DMS 273 (cell line): ENCODE data around the gene GGA2.
A peak's percentile ranks its signal among the peaks of the same experiment; 100 is the strongest.
"Not testable (repeated sequence)": the region's sequence is repeated elsewhere in the genome, so short reads cannot be mapped to it uniquely, and the experiment has no call there.

ENCODE experiments used
- DNase-seq: peaks from one replicate; lab custom pipeline; 2025; ENCODE audit not compliant: unreplicated experiment; lab: John Stamatoyannopoulos, UW

Gene GGA2

DNA sequence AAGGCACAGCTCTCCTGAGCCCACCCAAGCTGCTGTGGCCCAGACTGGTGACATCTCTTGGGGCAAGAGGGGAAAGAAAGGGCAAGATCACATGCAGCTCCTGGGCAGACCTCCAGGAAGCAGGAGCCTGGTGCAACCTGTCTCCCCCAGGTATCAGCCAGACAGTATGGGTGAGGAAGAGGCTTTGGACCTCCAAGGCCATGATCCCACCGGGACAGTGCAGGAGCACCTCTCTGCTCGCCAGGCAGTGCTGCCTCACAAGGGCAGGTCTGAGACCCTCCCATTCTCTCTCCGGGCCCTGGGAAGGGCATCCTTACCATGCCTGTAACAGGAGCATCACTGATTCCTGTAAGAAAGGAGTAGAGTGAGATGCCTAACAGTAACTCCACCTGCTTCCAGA, 31.7 kb downstream of the GGA2 start:
- no peak for DNase-seq

DNA sequence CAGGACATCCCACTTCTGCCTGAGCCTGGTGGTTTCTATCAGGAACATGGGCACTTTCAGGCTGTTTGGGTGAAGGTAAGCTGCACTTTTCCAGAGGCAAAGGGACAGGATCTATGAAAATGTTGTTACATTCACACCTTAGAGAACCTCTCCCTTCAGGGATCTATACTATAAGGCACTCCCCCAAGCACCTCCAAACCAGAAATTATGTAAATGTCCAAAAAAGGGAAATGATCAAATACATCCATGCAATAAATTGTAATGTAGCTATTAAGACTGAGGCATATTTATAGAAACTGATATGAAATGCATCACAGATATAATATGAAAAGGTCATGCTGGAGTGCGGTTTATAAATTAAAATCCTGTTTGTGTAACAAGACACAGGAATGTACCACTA, 34.0 kb downstream of the GGA2 start:
- DNase-seq = no peak

DNA sequence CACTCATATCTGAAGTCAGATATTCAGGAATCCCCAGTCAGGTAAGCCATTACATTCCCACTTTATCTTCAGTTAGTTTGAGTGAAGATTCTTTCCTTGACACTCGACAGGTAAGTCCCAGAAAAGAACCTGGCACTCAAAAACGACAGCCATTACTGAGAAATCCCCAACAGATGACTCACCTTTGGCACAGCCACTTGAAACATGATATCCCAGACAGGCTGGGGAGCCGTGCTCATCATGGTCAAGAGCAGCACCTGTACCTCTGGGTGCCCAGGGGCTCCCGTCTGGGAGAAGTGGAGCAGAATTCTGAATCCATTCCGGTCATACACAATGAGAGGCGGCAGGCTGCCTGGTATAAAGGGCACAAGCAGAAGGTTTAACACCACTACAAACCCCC, 40.5 kb downstream of the GGA2 start:
- peak; percentile 50 for DNase-seq

GRCh38 chr16:23466162-23466885, 44.0 kb downstream of the GGA2 start:
- DNase-seq = no peak

DNA sequence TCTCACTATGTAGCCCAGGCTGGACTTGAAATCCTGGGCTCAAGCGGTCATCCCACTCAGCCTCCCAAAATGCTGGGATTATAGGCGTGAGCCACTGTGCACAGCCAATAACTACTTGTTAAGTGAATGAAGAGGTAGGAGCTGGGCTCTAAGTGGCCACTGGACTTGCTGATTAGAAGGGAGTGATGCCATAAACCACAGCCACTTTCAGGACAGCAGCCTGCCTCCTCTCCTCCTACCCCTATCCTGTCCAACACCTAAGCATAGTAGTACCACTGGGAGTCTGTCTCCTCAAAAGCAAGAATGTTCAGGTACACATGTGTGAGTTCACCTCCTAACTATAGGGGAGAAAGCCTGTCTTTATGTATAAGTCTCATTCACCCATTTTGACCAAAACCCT, 45.1 kb downstream of the GGA2 start:
- DNase-seq = no peak

GRCh38 chr16:23464196-23464595, 46.1 kb downstream of the GGA2 start:
- no peak for DNase-seq

GRCh38 chr16:23462994-23463393, 47.3 kb downstream of the GGA2 start:
- peak; percentile 82 for DNase-seq

DNA sequence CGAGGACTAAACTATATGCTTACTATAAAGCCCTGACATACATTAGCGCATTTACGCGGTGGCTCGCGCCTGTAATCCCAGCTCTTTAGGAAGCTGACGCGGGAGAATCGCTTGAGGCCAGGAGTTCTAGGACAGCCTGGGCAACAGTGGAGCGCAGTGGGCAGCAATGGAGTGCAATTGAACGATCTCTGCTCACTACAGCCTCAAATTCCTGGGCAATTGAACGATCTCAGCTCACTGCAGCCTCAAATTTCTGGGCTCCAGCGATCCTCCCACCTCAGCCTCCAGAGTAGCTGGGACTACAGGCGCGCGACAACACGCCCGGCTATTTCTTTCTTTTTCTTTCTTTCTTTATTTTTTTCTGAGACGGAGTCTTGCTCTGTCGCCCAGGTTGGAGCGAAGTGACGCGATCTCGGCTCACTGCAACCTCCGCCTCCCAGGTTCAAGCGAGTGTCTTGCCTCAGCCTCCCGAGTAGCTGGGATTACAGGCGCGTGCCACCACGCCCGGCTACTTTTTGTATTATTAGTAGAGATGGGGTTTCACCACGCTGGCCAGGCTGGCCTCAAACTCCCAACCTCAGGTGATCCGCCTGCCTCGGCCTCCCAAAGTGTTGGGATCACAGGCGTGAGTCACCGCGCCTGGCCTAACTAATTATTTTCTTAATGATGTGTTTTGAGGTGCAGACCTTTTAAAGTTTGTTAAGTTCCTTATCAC, 56.8 kb downstream of the GGA2 start:
- no peak for DNase-seq

- peak; percentile 94 for DNase-seq
Observed at GRCh38 chr16:23452572-23453337, 57.5 kb downstream of the GGA2 start, which contains the start of gene COG7. TSS of gene COG7 (minus strand) at chr16:23453189. CDS start at chr16:23452994, 195 bp downstream.

DNA sequence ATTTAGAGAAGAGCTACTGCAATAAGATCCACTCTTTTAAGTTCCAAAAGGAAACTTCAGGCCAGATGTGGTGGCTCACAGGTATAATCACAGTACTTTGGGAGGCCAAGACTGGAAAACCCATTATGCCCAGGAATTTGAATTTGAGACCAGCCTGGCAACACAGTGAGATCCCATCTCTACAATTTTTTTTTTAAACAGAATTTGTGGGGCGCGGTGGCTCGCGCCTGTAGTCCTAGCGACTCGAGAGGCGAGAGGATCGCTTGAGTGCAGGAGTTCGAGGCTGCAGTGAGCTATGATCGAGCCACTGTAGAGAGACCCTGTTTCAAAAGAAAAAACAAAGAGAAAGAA, 58.1 kb downstream of the GGA2 start:
- DNase-seq = peak; percentile 47

GRCh38 chr16:23448392-23448791, 61.9 kb downstream of the GGA2 start:
- DNase-seq = no peak

GRCh38 chr16:23437542-23437941, 72.8 kb downstream of the GGA2 start:
- DNase-seq = not testable (repeated sequence)

- no peak for DNase-seq
Observed at GRCh38 chr16:23436951-23437350, 73.3 kb downstream of the GGA2 start.

DNA sequence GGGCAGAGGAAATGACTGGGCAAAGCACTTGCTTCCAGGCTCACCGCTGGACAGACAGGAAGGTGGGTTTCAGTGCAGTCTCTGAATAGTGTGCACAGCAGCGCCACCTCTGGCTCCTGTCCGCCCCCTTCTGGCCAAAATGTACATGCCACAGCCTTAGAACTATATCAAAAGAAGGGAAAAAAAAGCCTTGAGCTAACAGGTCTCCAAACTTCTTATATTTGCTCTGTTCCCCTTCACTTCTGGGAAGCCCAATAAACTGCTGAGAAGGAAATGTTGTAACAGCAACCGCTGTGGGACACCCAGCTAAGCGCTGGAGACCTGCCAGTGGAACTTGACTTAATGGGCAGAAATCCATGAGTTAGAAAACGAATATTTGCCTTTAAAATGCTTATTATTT, 74.8 kb downstream of the GGA2 start:
- DNase-seq = peak; percentile 84

DNA sequence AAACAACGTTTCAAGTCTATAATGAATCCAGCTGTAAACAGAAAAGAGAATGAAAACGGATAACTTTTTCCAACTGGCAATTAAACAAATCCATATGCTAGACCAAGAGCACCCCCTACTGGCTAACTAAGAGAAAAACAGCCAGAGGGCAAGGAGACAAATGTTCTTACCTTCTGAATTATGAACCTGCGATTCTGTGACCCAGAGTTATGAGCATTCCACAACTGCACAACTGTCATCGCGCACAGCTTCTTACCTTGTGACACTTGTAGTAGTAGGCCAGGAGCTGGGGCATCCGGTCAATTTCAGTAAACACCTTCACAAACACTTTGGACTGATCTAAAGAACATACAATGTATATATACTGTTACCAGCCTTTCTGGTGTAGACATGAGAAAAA, 75.9 kb downstream of the GGA2 start:
- DNase-seq = peak; percentile 80

- no peak for DNase-seq
Observed at GRCh38 chr16:23433261-23433920, 76.9 kb downstream of the GGA2 start.

GRCh38 chr16:23432176-23433128, 77.8 kb downstream of the GGA2 start:
- DNase-seq = no peak

DNA sequence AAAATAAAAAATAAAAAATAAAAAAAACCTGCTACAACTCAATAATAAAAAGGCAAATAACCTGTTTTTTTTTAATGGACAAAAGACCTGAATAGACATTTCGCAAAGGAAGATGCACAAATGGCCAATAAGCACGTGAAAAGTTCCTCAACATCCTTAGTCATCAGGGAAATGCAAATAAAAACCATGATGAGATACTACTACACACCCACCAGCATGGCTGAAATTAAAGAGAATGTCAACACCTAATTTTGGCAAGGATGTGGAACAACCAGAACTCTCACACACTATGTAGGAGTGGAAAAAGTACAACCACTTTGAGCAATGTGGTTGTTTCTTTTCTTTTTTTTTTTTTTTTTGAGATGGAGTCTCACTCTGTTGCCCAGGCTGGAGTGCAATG, 81.9 kb downstream of the GGA2 start:
- DNase-seq = no peak

GRCh38 chr16:23424292-23424958, 85.9 kb downstream of the GGA2 start:
- peak; percentile 12 for DNase-seq
